ENCODE results near the gene CDK5RAP1. TPM values are rescaled to one million over a fixed set of nuclear protein-coding genes. Genes with fewer than 3 reads are reported as not detected.

Gene CDK5RAP1
- total and polyA plus RNA-seq, 9 of the 15 experiments (the other 6 are each of a cell fraction or from before 2014, with no cell fraction given): 41.6 to 127 (median 58.3) TPM

DNA sequence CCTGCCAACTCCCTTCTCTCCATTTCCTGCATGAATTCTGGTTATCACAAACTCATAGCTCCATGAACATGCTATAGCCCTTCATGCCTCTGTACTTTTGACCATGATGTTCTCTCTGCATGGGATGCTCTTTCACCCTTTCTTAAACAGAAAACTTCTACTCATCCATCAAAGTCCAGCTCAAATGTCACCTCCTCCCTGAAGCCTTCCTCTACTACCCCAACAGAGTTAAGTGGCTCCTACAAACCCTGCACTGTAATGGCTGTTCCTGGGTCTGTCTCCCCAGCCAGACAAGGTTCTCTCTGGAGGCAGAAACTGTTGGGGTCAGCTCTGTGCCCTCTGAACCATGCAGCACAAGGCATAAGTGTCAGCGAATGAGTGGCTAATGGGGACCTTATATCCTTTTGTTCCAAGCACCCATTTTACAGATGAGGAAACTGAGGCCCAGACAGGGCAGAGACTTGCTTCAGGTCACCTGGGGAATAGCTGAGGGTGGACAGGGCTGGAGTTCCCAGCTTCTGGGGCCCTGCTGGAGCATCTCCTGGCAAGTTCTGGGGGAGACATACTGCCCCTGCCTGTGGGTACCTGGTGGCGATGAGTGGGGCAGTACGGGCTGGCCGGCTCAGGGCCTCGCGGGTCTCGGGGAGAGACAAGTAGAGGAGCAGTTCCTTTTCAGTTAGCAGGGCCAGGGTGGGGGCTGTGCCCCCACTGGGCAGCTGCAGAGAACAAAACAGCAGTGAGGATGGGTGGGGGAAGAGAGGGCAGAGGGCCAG is 10.6 kb upstream of the CDK5RAP1 start (continued):
- TF ChIP-seq, protein P1, sequence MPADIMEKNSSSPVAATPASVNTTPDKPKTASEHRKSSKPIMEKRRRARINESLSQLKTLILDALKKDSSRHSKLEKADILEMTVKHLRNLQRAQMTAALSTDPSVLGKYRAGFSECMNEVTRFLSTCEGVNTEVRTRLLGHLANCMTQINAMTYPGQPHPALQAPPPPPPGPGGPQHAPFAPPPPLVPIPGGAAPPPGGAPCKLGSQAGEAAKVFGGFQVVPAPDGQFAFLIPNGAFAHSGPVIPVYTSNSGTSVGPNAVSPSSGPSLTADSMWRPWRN (IDR thresholded peaks at IDR 0.05; ENCODE audit: low read depth): no peak
- TF ChIP-seq ZSCAN29 (IDR thresholded peaks at IDR 0.05) (no peak), MTF1 (CRISPR knock-in tag; IDR thresholded peaks at IDR 0.05; ENCODE audit: borderline replicate concordance) (no peak), E2F3 (CRISPR knock-in tag; IDR thresholded peaks at IDR 0.05) (no peak), SUPT5H (IDR thresholded peaks at IDR 0.05) (no peak), TEAD4 (IDR thresholded peaks at IDR 0.05; ENCODE audit: low read length) (no peak), TEAD4 (CRISPR knock-in tag; IDR thresholded peaks at IDR 0.05; ENCODE audit: borderline replicate concordance) (no peak), DIDO1 (tag; IDR thresholded peaks at IDR 0.05; ENCODE audit: low read depth) (no peak), ETV5 (CRISPR knock-in tag; IDR thresholded peaks at IDR 0.05; ENCODE audit: low read depth) (no peak), ZNF121 (CRISPR knock-in tag; conservative IDR thresholded peaks at IDR 0.05) (peak; percentile 34; the same call in 1 of the 2 replicates), RBM15 (IDR thresholded peaks at IDR 0.05; ENCODE audit: insufficient read depth, low read length) (no peak), PTBP1 (IDR thresholded peaks at IDR 0.05; ENCODE audit: low read depth, low read length) (0 out of 2 replicates have a peak, but pooled peaks have one; percentile 52), ZNF143 (CRISPR knock-in tag; IDR thresholded peaks at IDR 0.05) (no peak), STAT5A (IDR thresholded peaks at IDR 0.05; ENCODE audit: borderline replicate concordance, low read length) (no peak), ZBED1 (IDR thresholded peaks at IDR 0.05) (no peak), SNIP1 (IDR thresholded peaks at IDR 0.05; ENCODE audit: low read depth) (no peak), FOSL1 (tag; conservative IDR thresholded peaks at IDR 0.05) (no peak), ZNF780A (CRISPR knock-in tag; IDR thresholded peaks at IDR 0.05) (no peak), SRF (CRISPR knock-in tag; IDR thresholded peaks at IDR 0.05) (no peak), CHD1 (IDR thresholded peaks at IDR 0.05; ENCODE audit: low read length) (no peak), GABPB1 (CRISPR knock-in tag; IDR thresholded peaks at IDR 0.05) (no peak), ZNF766 (CRISPR knock-in tag; conservative IDR thresholded peaks at IDR 0.05) (no peak), ZNF165 (CRISPR knock-in tag; IDR thresholded peaks at IDR 0.05; ENCODE audit: borderline replicate concordance) (no peak)
- TF ChIP-seq, protein P2, sequence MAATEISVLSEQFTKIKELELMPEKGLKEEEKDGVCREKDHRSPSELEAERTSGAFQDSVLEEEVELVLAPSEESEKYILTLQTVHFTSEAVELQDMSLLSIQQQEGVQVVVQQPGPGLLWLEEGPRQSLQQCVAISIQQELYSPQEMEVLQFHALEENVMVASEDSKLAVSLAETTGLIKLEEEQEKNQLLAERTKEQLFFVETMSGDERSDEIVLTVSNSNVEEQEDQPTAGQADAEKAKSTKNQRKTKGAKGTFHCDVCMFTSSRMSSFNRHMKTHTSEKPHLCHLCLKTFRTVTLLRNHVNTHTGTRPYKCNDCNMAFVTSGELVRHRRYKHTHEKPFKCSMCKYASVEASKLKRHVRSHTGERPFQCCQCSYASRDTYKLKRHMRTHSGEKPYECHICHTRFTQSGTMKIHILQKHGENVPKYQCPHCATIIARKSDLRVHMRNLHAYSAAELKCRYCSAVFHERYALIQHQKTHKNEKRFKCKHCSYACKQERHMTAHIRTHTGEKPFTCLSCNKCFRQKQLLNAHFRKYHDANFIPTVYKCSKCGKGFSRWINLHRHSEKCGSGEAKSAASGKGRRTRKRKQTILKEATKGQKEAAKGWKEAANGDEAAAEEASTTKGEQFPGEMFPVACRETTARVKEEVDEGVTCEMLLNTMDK (IDR thresholded peaks at IDR 0.05; ENCODE audit: borderline replicate concordance, insufficient read depth, low read depth, low read length, poor library complexity, severe bottlenecking): no peak
